Hypothalamus (tissue), 51 donors: ENCODE measurements around the gene R3HCC1L.
"Not testable (repeated sequence)": the region's sequence is repeated elsewhere in the genome, so short reads cannot be mapped to it uniquely, and the experiment has no call there.

ENCODE experiments used
- DNase-seq, 51 donors: peaks; one replicate each; lab custom pipeline; 2025; lab: John Stamatoyannopoulos, UW

The R3HCC1L gene

GRCh38 chr10:98128802-98129201 lies 5.7 kb upstream of the R3HCC1L start:
- no peak for DNase-seq

- DNase-seq = no peak
Observed at GRCh38 chr10:98131619-98132018, 2.8 kb upstream of the R3HCC1L start.

- not testable (repeated sequence) for DNase-seq
Observed at GRCh38 chr10:98133075-98133752, 1.2 kb upstream of the R3HCC1L start.

GRCh38 chr10:98134117-98134430 lies 383 bp upstream of the R3HCC1L start:
- DNase-seq = no peak

GRCh38 chr10:98135222-98135899 lies 904 bp downstream of the R3HCC1L start:
- no peak for DNase-seq

- not testable (repeated sequence) for DNase-seq
Observed at GRCh38 chr10:98136775-98137174, 2.3 kb downstream of the R3HCC1L start.

- DNase-seq = no peak
Observed at GRCh38 chr10:98138031-98138430, 3.6 kb downstream of the R3HCC1L start.

GRCh38 chr10:98139431-98139830 lies 5.0 kb downstream of the R3HCC1L start:
- no peak for DNase-seq

- no peak for DNase-seq
Observed at GRCh38 chr10:98141484-98142073, 7.1 kb downstream of the R3HCC1L start.

- DNase-seq = no peak
Observed at GRCh38 chr10:98144985-98145384, 10.5 kb downstream of the R3HCC1L start.

GRCh38 chr10:98149858-98150257 lies 15.4 kb downstream of the R3HCC1L start:
- no peak for DNase-seq

GRCh38 chr10:98150544-98150943 lies 16.1 kb downstream of the R3HCC1L start:
- DNase-seq = no peak

GRCh38 chr10:98152778-98153177 lies 18.3 kb downstream of the R3HCC1L start:
- not testable (repeated sequence) for DNase-seq

GRCh38 chr10:98153213-98153958 lies 18.9 kb downstream of the R3HCC1L start:
- not testable (repeated sequence) for DNase-seq

GRCh38 chr10:98154076-98154475 lies 19.6 kb downstream of the R3HCC1L start:
- no peak for DNase-seq

GRCh38 chr10:98158576-98158975 lies 24.1 kb downstream of the R3HCC1L start:
- DNase-seq = no peak

GRCh38 chr10:98163941-98164340 lies 29.5 kb downstream of the R3HCC1L start:
- DNase-seq = no peak

GRCh38 chr10:98167191-98167590 lies 32.7 kb downstream of the R3HCC1L start:
- no peak for DNase-seq

GRCh38 chr10:98168147-98168546 lies 33.7 kb downstream of the R3HCC1L start:
- no peak for DNase-seq

GRCh38 chr10:98168766-98169165 lies 34.3 kb downstream of the R3HCC1L start:
- DNase-seq = no peak

GRCh38 chr10:98169379-98169778 lies 34.9 kb downstream of the R3HCC1L start:
- DNase-seq = no peak
